Urothelium cell line (cell line): ENCODE results near the gene RIPOR2.
"Not testable (repeated sequence)": the region's sequence is repeated elsewhere in the genome, so short reads cannot be mapped to it uniquely, and the experiment has no call there.

Source experiments
- DNase-seq: peaks from one replicate; pipeline ENCODE4 v3.0.0; 2011; ENCODE audit warnings: low spot score, mixed read lengths
- FAIRE-seq: peaks from 2 replicates; lab custom pipeline; 2011; peaks lifted over from hg19 to GRCh38; lab: Jason Lieb, UNC

Gene RIPOR2

GRCh38 chr6:24778121-24778520 lies 157.6 kb downstream of the RIPOR2 start:
- FAIRE-seq (no peak), DNase-seq (no peak)

- DNase-seq, result no peak
- FAIRE-seq, result no peak
Observed at GRCh38 chr6:24777227-24777626, 158.5 kb downstream of the RIPOR2 start.

DNA sequence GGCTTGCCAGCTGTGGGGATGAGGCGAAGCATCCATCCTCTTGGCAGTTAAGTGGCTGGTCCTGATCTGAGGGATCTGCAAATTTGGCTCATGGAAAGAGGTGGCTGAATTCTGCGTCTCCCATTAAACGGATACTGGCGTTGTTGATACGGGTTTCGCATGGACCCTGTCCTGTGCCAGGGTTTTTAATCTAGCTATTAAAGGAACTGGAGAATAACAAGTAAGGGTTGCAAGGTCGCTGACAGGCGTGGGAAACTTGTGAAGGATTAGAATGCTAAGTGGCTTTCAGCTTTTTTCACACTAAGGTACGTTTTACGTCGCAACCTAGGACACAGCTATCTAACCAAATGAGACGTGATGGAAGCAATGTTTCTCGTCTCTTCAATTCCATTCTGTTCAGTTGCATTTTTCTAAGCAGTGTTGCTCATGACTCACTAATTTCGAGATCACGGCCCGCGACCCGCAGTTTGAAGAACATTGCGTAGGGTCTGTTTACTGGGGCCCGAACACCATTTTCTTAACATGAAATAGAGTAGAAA lies 160.2 kb downstream of the RIPOR2 start:
- FAIRE-seq (no peak), DNase-seq (no peak)

DNA sequence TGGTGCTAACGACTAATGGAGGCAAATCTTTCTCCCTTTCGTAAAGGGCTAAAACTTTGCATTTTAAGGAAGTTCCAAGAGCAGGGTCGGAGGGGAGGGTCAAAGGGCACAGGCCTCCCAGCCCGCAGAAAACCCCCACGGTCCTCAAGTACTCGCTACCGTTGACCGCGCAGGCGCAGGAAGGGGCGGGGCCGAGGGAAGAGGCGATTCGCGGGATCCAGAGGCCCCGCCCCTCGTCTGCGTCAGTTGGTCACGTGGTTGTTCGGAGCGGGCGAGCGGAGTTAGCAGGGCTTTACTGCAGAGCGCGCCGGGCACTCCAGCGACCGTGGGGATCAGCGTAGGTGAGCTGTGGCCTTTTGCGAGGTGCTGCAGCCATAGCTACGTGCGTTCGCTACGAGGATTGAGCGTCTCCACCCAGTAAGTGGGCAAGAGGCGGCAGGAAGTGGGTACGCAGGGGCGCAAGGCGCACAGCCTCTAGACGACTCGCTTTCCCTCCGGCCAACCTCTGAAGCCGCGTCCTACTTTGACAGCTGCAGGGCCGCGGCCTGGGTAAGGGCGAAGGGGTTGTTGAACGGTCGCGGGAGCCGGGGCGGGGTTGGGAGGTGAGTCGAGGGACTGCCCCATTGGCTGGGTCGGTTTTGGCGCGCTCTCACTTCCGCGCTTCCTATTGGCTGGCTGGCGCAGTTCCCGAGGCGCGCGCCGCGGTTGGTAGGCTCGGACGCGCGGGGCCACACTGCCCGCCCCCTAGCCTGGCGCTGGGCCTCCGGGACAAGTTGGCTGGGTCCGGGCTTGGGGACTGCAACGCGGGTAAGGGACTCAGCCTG lies 160.9 kb downstream of the RIPOR2 start, which contains the start of gene GMNN:
Gene GMNN, plus strand, starts transcription at position 242 of the 824 bp plus-strand sequence. CDS start 2,310 bp downstream, outside the sequence.
- DNase-seq (peak; percentile 96), FAIRE-seq (no peak)

DNA sequence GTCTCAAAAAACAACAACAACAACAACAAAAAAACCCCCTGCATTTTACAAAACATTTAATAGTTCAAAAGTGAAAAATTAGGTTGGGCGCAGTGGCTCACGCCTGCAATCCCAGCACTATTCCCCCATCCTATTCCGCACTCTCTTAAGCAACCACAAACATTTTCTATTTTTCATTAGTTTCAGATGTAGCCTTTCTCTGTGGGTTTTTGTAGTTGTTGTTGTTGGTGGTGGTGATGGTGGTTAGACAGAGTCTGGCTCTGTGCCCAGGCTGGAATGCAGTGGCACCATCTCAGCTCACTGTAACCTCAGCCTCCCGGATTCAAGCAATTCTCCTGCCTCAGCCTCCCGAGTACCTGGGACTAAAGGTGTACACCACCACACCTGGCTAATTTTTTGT lies 167.4 kb downstream of the RIPOR2 start:
- no peak for DNase-seq
- FAIRE-seq, result no peak

- FAIRE-seq, result no peak
Observed at GRCh38 chr6:24766680-24767462, 168.9 kb downstream of the RIPOR2 start.

DNA sequence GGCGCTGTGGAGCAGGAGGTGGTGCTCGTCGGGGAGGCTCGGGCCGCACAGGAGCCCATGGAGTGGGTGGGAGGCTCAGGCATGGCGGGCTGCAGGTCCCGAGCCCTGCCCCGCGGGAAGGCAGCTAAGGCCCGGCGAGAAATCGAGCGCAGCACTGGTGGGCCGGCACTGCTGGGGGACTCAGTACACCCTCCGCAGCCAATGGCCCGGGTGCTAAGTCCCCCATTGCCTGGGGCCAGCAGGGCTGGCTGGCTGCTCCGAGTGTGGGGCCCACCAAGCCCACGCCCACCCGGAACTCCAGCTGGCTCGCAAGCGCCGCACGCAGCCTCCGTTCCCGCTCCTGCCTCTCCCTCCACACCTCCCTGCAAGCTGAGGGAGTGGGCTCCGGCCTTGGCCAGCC lies 169.8 kb downstream of the RIPOR2 start:
- DNase-seq, FAIRE-seq: not testable (repeated sequence)

More at GRCh38 chr6:24766680-24767462, 168.9 kb downstream of the RIPOR2 start:
- DNase-seq, result no peak

- FAIRE-seq, DNase-seq: not testable (repeated sequence)
Observed at GRCh38 chr6:24764833-24765828, 170.6 kb downstream of the RIPOR2 start.

- DNase-seq (no peak), FAIRE-seq (no peak)
Observed at GRCh38 chr6:24763578-24763977, 172.2 kb downstream of the RIPOR2 start.

DNA sequence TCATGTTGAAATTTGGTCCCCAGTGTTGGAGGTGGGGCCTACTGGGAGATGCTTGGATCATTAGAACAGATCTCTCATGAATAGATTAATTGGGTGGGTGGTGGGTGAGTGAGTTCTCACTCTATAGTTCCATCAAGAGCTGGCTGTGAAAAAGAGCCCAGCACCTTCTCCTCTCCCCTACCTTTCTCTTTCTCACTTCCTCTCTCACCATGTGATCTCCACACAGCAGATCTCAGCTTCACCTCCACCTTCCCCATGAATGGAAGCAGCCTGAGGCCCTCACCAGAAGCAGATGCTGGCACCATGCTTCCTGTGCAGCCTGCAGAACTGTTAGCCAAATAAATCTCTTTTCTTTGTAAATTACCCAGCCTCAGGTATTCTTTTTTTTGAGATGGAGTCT lies 173.9 kb downstream of the RIPOR2 start:
- DNase-seq (no peak), FAIRE-seq (no peak)

DNA sequence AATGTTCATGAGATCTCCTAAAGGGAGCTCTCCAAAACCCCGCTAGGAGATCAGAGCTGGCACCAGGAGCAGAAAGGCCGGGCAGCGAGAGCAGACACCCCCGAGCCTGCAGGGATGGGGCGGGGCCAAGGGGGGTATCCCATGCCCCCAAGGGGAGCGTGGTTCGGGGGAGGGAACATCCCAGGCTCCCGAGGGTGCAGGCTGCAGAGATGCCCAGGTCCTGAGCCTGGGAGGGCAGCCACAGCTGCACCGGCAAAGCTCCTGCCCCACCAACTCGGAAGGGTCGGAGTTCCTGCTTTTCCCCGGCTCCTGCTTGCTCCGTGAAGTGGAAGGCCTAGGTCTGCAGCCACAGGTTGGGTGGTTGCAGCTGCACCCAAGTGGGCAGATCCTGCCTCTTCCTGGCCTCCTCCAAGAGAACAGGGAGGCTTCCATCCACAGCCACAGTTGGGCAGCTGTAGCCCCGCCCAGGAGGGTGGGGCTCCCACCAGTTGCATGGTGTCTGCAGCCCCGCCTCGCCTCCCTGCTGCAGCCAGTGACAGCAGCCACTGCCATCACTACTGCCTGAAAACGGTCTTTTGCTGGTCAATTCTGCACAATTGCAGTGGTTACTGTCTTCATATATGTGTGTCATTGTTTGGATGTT lies 174.4 kb downstream of the RIPOR2 start:
- DNase-seq (no peak), FAIRE-seq (no peak)

GRCh38 chr6:24760210-24760609 lies 175.6 kb downstream of the RIPOR2 start:
- no peak for DNase-seq
- no peak for FAIRE-seq

- FAIRE-seq (no peak), DNase-seq (no peak)
Observed at GRCh38 chr6:24759718-24760117, 176.0 kb downstream of the RIPOR2 start.

- no peak for FAIRE-seq
- no peak for DNase-seq
Observed at GRCh38 chr6:24757611-24758010, 178.1 kb downstream of the RIPOR2 start.

DNA sequence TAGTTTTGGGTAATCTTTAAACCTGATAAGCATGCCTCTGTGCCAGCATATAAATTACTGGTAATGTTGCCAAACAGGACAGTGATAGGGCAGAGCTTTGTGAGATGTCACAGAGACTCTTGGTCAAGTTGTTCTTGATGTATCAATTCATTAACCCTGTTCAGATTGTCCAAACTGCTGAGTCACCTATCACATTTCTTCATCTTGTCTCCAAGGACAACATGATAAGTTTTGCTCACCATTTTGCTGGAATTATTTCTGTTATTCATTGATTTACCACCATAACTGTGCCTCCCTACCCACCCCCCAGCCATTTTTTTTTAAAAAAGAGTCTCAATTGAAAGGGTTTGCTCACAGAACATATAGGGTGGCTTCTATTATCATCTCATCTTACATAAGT lies 180.5 kb downstream of the RIPOR2 start:
- DNase-seq (no peak), FAIRE-seq (no peak)

- FAIRE-seq, result not testable (repeated sequence)
Observed at GRCh38 chr6:24754378-24754777, 181.4 kb downstream of the RIPOR2 start.

More at GRCh38 chr6:24754378-24754777, 181.4 kb downstream of the RIPOR2 start:
- not testable (repeated sequence) for DNase-seq
